A549 (cell line): Measurements from ENCODE around the gene RABGGTB.

Source experiments
- EP300 ChIP-seq, 2 experiments: fragments of >200 bp; sonication (Bioruptor Twin); formaldehyde crosslinking; IDR thresholded peaks; 2 replicates in 1 of 2; 3 replicates in 1 of 2; pipeline ENCODE4 v1.6.1; 2016 to 2017
- GATA3 ChIP-seq: IDR thresholded peaks from 2 replicates; pipeline ENCODE4 v1.6.1; 2012; ENCODE audit warnings: borderline replicate concordance
- MAZ ChIP-seq: fragments of 150-350 bp; IDR thresholded peaks from 2 replicates; pipeline ENCODE4 v1.6.1; 2014; ENCODE audit warnings: antibody characterized with exemption, low read depth, low read length, borderline replicate concordance
- POLR2A ChIP-seq: IDR thresholded peaks from 2 replicates; pipeline ENCODE4 v1.6.1; 2012; ENCODE audit warnings: mild to moderate bottlenecking, low read length
- RNF2 ChIP-seq: fragments of 200-600 bp; sonication (generic); IDR thresholded peaks from 2 replicates; pipeline ENCODE4 v1.6.1; 2016; ENCODE audit warnings: low read depth, mild to moderate bottlenecking, antibody characterized with exemption, moderate library complexity, borderline replicate concordance
- TF ChIP-seq, protein P1 (sequence below): fragments of >200 bp; sonication (Bioruptor Twin); formaldehyde crosslinking; IDR thresholded peaks from 3 replicates; pipeline ENCODE4 v1.5.1; 2016
- TF ChIP-seq, protein P2 (sequence below): fragments of >200 bp; sonication (Bioruptor Twin); formaldehyde crosslinking; IDR thresholded peaks from 3 replicates; pipeline ENCODE4 v1.6.1; 2016

DNA sequence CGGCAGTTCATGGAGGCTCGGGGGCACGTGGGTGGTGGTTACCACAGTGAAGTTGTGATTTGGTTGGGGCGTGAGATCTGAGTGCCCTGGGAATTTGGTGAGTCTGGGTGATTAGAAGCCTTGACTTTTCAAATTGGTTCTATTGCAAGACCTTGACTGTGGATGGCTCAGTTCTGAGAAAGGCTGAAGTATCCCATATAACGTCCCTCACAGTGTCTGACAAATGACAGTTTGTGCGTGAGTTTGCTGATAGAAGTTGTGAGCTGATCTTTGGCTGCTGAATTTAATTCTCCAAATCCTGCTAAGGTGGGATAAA, 11.2 kb downstream of the RABGGTB start:
- TF ChIP-seq, protein P1, sequence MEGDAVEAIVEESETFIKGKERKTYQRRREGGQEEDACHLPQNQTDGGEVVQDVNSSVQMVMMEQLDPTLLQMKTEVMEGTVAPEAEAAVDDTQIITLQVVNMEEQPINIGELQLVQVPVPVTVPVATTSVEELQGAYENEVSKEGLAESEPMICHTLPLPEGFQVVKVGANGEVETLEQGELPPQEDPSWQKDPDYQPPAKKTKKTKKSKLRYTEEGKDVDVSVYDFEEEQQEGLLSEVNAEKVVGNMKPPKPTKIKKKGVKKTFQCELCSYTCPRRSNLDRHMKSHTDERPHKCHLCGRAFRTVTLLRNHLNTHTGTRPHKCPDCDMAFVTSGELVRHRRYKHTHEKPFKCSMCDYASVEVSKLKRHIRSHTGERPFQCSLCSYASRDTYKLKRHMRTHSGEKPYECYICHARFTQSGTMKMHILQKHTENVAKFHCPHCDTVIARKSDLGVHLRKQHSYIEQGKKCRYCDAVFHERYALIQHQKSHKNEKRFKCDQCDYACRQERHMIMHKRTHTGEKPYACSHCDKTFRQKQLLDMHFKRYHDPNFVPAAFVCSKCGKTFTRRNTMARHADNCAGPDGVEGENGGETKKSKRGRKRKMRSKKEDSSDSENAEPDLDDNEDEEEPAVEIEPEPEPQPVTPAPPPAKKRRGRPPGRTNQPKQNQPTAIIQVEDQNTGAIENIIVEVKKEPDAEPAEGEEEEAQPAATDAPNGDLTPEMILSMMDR: no peak
- TF ChIP-seq GATA3 (no peak), MAZ (no peak), EP300 (IDR thresholded peaks at IDR 0.05) (no peak), RNF2 (no peak), POLR2A (no peak)
- TF ChIP-seq, protein P2, sequence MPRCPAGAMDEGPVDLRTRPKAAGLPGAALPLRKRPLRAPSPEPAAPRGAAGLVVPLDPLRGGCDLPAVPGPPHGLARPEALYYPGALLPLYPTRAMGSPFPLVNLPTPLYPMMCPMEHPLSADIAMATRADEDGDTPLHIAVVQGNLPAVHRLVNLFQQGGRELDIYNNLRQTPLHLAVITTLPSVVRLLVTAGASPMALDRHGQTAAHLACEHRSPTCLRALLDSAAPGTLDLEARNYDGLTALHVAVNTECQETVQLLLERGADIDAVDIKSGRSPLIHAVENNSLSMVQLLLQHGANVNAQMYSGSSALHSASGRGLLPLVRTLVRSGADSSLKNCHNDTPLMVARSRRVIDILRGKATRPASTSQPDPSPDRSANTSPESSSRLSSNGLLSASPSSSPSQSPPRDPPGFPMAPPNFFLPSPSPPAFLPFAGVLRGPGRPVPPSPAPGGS: no peak
